Ectodermal cell (in vitro differentiated cells): ENCODE results near the gene SLC24A3.

Source experiments
- H3K27ac ChIP-seq: 2 replicates; pipeline ENCODE4 v1.7.0; 2013; ENCODE audit warnings: mild to moderate bottlenecking, low read depth, low read length; ENCODE audit not compliant: insufficient read depth, poor library complexity, severe bottlenecking
- H3K27me3 ChIP-seq: 2 replicates; pipeline ENCODE4 v1.7.0; 2013; ENCODE audit warnings: mild to moderate bottlenecking, low read length; ENCODE audit not compliant: insufficient read depth, control insufficient read depth, poor library complexity, severe bottlenecking
- H3K36me3 ChIP-seq: one replicate; pipeline ENCODE4 v1.7.0; 2013; ENCODE audit warnings: low read length; ENCODE audit not compliant: control insufficient read depth, insufficient read depth
- H3K4me1 ChIP-seq: one replicate; pipeline ENCODE4 v1.7.0; 2013; ENCODE audit warnings: low read length; ENCODE audit not compliant: control insufficient read depth, insufficient read depth
- H3K4me3 ChIP-seq: 2 replicates; pipeline ENCODE4 v1.7.0; 2013; ENCODE audit warnings: low read depth, low read length, control low read depth; ENCODE audit not compliant: insufficient read depth
- H3K9me3 ChIP-seq: 2 replicates; pipeline ENCODE4 v1.7.0; 2013; ENCODE audit warnings: mild to moderate bottlenecking, low read length, moderate library complexity; ENCODE audit not compliant: control insufficient read depth
- WGBS, 2 experiments: methylation state at CpG; one replicate each; pipeline ENCODE4 v1.1.7; 2013; ENCODE audit warnings: missing lambda C conversion rate in 2 of 2; 5-methylcytosine and 5-hydroxymethylcytosine counted together

The SLC24A3 gene

GRCh38 chr20:19396460-19397081 is 184.1 kb downstream of the SLC24A3 start:
- H3K9me3 ChIP-seq = no peaks in the 10 kb centered on the region
- H3K27ac ChIP-seq = no peak overlapping the region
- H3K27me3 ChIP-seq = no peaks in the 10 kb centered on the region
- no peaks in the 10 kb centered on the region for H3K4me1 ChIP-seq
- no peak overlapping the region for H3K4me3 ChIP-seq
- WGBS, 2 experiments = 89 to 97% methylated on average over 3 of the region's 3 CpGs
- H3K36me3 ChIP-seq = no peaks in the 10 kb centered on the region

DNA sequence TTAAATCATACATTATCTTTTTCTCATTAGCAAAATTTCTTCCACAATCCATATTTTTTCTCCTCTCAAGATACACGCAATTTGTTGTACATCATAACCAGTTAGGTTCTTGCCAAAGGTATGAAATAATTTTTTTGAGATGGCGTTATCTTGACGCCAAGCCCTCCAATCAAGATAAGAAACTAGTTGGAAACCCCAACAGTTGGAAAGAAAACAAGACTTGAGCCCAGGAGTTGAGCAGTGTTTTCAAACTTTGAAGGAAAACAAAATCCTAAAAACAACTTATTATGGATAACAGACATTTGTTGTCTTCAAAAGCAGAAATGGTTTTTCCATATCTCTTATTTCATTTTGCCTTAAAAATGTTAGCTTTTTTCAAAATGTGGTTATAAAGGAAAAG is 184.8 kb downstream of the SLC24A3 start:
- Histone ChIP-seq H3K27ac (no peak overlapping the region), H3K36me3 (no peaks in the 10 kb centered on the region), H3K4me1 (no peaks in the 10 kb centered on the region), H3K9me3 (no peaks in the 10 kb centered on the region), H3K4me3 (no peak overlapping the region), H3K27me3 (no peaks in the 10 kb centered on the region)
- WGBS, 2 experiments = 93 to 99% methylated on average over 2 to 3 of the region's 3 CpGs

- H3K4me1 ChIP-seq = no peaks in the 10 kb centered on the region
- H3K27me3 ChIP-seq = no peaks in the 10 kb centered on the region
- H3K36me3 ChIP-seq = no peaks in the 10 kb centered on the region
- WGBS, 2 experiments = 78% methylated on average over 1 of the region's 1 CpG; no CpG with 5 or more reads in 1 of the 2 experiments
- H3K4me3 ChIP-seq = no peak overlapping the region
- no peak overlapping the region for H3K27ac ChIP-seq
- no peaks in the 10 kb centered on the region for H3K9me3 ChIP-seq
These were observed 185.2 kb downstream of the SLC24A3 start for GRCh38 chr20:19397666-19398065.

GRCh38 chr20:19401096-19401495 is 188.7 kb downstream of the SLC24A3 start:
- Histone ChIP-seq H3K4me1 (peaks cover 5% of the 10 kb centered on the region), H3K27ac (no peak overlapping the region), H3K4me3 (no peak overlapping the region), H3K9me3 (no peaks in the 10 kb centered on the region), H3K27me3 (no peaks in the 10 kb centered on the region), H3K36me3 (no peaks in the 10 kb centered on the region)
- 71 to 75% methylated on average over 4 of the region's 4 CpGs for WGBS, 2 experiments

- H3K36me3 ChIP-seq = no peaks in the 10 kb centered on the region
- no peaks in the 10 kb centered on the region for H3K27me3 ChIP-seq
- no peak overlapping the region for H3K4me3 ChIP-seq
- no peaks in the 10 kb centered on the region for H3K9me3 ChIP-seq
- peaks cover 5% of the 10 kb centered on the region for H3K4me1 ChIP-seq
- no peak overlapping the region for H3K27ac ChIP-seq
- WGBS, 2 experiments = 91 to 97% methylated on average over 4 of the region's 4 CpGs
These were observed 191.1 kb downstream of the SLC24A3 start for GRCh38 chr20:19403549-19403948.

- Histone ChIP-seq H3K4me1 (peaks cover 5% of the 10 kb centered on the region), H3K36me3 (no peaks in the 10 kb centered on the region), H3K4me3 (no peak overlapping the region), H3K27ac (no peak overlapping the region), H3K27me3 (no peaks in the 10 kb centered on the region), H3K9me3 (no peaks in the 10 kb centered on the region)
- WGBS, 2 experiments = 89 to 90% methylated on average over 3 of the region's 3 CpGs
These were observed 192.4 kb downstream of the SLC24A3 start for GRCh38 chr20:19404826-19405225.

DNA sequence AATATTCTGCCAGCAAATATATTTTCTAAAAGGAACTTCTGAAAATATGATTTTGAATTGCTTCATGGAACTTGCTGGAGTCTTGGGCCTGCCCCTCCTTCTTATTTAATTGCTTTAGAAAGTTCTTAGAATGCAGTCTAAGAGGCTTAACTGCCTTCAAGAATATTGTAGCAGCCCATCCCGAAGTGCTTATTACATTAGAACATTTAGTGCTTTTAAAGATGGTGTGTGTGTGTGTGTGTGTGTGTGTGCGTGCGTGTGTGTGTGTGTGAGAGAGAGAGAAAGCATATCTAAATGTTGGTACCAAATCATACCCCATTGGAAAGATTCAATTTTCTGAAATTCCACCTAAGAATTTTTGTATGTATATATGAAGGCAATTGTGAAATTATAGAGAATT is 193.5 kb downstream of the SLC24A3 start:
- Histone ChIP-seq H3K27ac (no peak overlapping the region), H3K4me1 (peaks cover 5% of the 10 kb centered on the region), H3K9me3 (no peaks in the 10 kb centered on the region), H3K27me3 (no peaks in the 10 kb centered on the region), H3K4me3 (no peak overlapping the region), H3K36me3 (no peaks in the 10 kb centered on the region)
- WGBS, 2 experiments = 100% methylated on average over 1 to 3 of the region's 3 CpGs

DNA sequence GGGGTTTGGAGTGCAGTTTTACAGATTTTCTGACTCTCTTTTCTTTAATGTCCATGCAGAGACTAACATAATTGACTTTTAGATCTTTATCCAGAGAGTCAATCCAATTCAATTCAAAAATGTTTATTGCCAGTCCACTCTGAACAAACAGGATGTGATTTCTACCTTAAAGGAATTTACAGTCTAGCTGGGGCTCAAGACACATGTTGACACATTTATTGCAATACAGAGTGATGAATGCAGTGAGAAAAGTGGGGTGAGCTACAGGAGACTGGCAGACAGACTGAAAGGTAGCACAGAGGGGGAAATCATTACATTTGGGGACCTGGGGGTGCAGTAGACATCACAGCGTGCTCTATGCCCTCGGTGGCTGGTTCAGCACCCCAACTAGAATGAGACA is 193.9 kb downstream of the SLC24A3 start:
- H3K4me1 ChIP-seq = peaks cover 5% of the 10 kb centered on the region
- WGBS, 2 experiments = 94 to 100% methylated on average over 2 of the region's 2 CpGs
- H3K27ac ChIP-seq = no peak overlapping the region
- H3K36me3 ChIP-seq = no peaks in the 10 kb centered on the region
- H3K4me3 ChIP-seq = no peak overlapping the region
- H3K9me3 ChIP-seq = no peaks in the 10 kb centered on the region
- H3K27me3 ChIP-seq = no peaks in the 10 kb centered on the region

DNA sequence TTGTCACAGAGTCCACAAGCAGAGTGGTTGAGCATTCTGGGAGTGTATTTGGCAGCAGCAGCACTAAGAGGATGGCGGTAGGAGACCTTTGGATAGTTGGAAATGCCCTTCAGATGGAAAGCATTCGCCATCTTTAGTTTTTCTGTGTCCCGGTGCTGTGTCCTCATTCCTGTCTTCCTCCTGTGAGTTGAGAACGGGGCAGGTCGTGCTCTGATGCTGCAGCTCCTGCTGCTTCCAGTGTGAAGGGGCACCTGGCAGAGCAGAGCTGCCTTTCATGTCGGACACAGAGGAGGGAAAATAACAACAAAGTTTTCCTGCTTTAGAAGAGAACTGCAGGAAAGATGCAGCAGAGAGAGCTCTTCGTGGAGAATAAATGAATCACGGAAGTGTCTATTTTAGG is 194.8 kb downstream of the SLC24A3 start:
- H3K27ac ChIP-seq = no peak overlapping the region
- H3K4me1 ChIP-seq = peaks cover 5% of the 10 kb centered on the region

DNA sequence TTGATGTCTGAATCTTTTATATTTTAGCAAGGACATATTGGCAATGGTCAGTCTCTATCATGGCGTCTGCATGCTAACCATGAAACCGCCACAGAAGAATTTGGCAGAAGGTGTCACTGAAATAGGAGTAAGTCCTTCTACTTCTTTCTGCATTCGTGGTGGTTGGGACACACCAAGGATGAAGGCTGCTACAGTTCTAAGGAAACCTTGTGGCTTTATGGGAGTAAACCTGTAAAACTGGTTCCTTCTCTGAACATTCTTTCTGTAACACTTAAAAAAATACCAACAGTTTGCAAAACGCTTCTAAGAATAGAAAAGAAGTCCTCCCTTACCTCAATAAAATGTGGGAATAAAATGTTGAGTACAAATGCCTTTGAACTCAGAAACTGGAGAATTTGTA is 195.3 kb downstream of the SLC24A3 start:
- H3K27ac ChIP-seq = no peak overlapping the region
- H3K4me3 ChIP-seq = no peak overlapping the region
- no peaks in the 10 kb centered on the region for H3K9me3 ChIP-seq
- H3K4me1 ChIP-seq = peaks cover 5% of the 10 kb centered on the region
- H3K27me3 ChIP-seq = no peaks in the 10 kb centered on the region
- no peaks in the 10 kb centered on the region for H3K36me3 ChIP-seq
- 91 to 97% methylated on average over 3 of the region's 4 CpGs for WGBS, 2 experiments

More for the DNA sequence above, 194.8 kb downstream of the SLC24A3 start:
- WGBS, 2 experiments = 87 to 90% methylated on average over 8 of the region's 8 CpGs
- no peaks in the 10 kb centered on the region for H3K36me3 ChIP-seq
- H3K9me3 ChIP-seq = no peaks in the 10 kb centered on the region
- H3K27me3 ChIP-seq = no peaks in the 10 kb centered on the region
- H3K4me3 ChIP-seq = no peak overlapping the region

DNA sequence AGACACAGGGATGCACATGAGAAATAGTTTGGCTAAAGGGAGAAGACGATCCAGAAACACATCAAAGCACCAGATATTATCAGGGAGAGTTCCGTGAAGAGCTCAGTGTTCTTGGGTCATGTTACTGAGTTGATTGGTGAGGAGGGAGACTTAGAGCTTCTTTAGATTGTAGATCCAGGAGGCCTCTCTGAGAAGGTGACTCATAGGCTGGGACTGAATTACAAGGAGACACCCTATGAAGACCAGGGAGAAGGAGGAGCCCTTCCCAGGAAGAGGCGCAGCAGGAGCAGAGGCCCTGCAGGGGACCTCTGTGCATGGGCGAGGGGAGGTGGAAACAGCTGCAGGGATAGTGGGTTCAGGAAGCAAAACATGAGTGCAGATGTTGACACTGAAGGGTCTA is 196.5 kb downstream of the SLC24A3 start:
- Histone ChIP-seq H3K9me3 (no peaks in the 10 kb centered on the region), H3K36me3 (no peaks in the 10 kb centered on the region), H3K27me3 (no peaks in the 10 kb centered on the region), H3K4me1 (peaks cover 5% of the 10 kb centered on the region), H3K27ac (no peak overlapping the region), H3K4me3 (no peak overlapping the region)
- WGBS, 2 experiments = 94 to 97% methylated on average over 4 of the region's 4 CpGs
